ENCODE measurements around the gene RPLP2.

Gene RPLP2

GRCh38 chr11:810040-810567 is 337 bp downstream of the RPLP2 start:
- no peak for DNase-seq

GRCh38 chr11:811446-812245 is 1.9 kb downstream of the RPLP2 start:
- no peak for DNase-seq

- no peak for DNase-seq
Observed at GRCh38 chr11:812390-812789, 2.6 kb downstream of the RPLP2 start.

GRCh38 chr11:813072-813455 is 3.3 kb downstream of the RPLP2 start:
- DNase-seq: no peak

- DNase-seq: no peak
Observed at GRCh38 chr11:813456-814096, 3.8 kb downstream of the RPLP2 start.

GRCh38 chr11:815675-816432 is 6.1 kb downstream of the RPLP2 start:
- no peak for DNase-seq

GRCh38 chr11:816433-816779 is 6.6 kb downstream of the RPLP2 start:
- DNase-seq: no peak

- no peak for DNase-seq
Observed at GRCh38 chr11:818396-819128, 8.8 kb downstream of the RPLP2 start, which contains the start of gene PNPLA2. PNPLA2 (plus strand) TSS chr11:818914; CDS start chr11:819719, 805 bp downstream.

GRCh38 chr11:819129-819931 is 9.6 kb downstream of the RPLP2 start:
- peak; percentile 91 for DNase-seq

GRCh38 chr11:819943-820649 is 10.3 kb downstream of the RPLP2 start:
- peak; percentile 85 for DNase-seq

GRCh38 chr11:820655-821511 is 11.1 kb downstream of the RPLP2 start:
- DNase-seq: no peak

GRCh38 chr11:821512-822371 is 12.0 kb downstream of the RPLP2 start:
- DNase-seq: no peak

- no peak for DNase-seq
Observed at GRCh38 chr11:823441-824291, 13.9 kb downstream of the RPLP2 start.

- no peak for DNase-seq
Observed at GRCh38 chr11:824292-824880, 14.6 kb downstream of the RPLP2 start.

- DNase-seq: no peak
Observed at GRCh38 chr11:824942-825341, 15.2 kb downstream of the RPLP2 start.

- no peak for DNase-seq
Observed at GRCh38 chr11:825366-826226, 15.8 kb downstream of the RPLP2 start.

- no peak for DNase-seq
Observed at GRCh38 chr11:826227-826621, 16.5 kb downstream of the RPLP2 start.

Data from activated T-cell treated with anti-CD3 and anti-CD28 coated beads for 4 hours (primary cell).